DND-41 (cell line): ENCODE results near the gene ASPDH.

Experiments
- ATAC-seq: fragments of 200-7000 bp; cut with Tn5 transposase; 3 replicates; pipeline ENCODE4 v1.9.1; 2021; ENCODE audit warnings: low read depth; ENCODE audit not compliant: insufficient read depth
- DNase-seq: peaks from one replicate; pipeline ENCODE4 v3.0.0-alpha.2; 2020
- H2AFZ ChIP-seq: 2 replicates; pipeline ENCODE4 v1.6.0; 2012; ENCODE audit warnings: low read depth, low read length
- H3K27ac ChIP-seq: 2 replicates; pipeline ENCODE4 v1.5.1; 2012; ENCODE audit warnings: low read length, inconsistent platforms
- H3K27me3 ChIP-seq: fragments of 200-600 bp; sonication (generic); 2 replicates; pipeline ENCODE4 v1.6.0; 2012; ENCODE audit warnings: low read length, mild to moderate bottlenecking, inconsistent platforms; ENCODE audit not compliant: insufficient read depth, poor library complexity
- H3K36me3 ChIP-seq: 2 replicates; pipeline ENCODE4 v1.5.1; 2012; ENCODE audit warnings: low read length, inconsistent platforms; ENCODE audit not compliant: insufficient read depth
- H3K4me1 ChIP-seq: 2 replicates; pipeline ENCODE4 v1.5.1; 2012; ENCODE audit warnings: mild to moderate bottlenecking, low read length; ENCODE audit not compliant: insufficient read depth
- H3K4me2 ChIP-seq: 2 replicates; pipeline ENCODE4 v1.6.0; 2012; ENCODE audit warnings: mild to moderate bottlenecking, moderate library complexity, low read length, inconsistent platforms; ENCODE audit not compliant: insufficient read depth
- H3K4me3 ChIP-seq, 2 experiments: fragments of 200-600 bp in 1 of 2; shearing (Covaris generic) in 1 of 2; 2 replicates each; pipeline ENCODE4 v1.5.1; 2012 to 2016; ENCODE audit warnings: inconsistent platforms in 2 of 2, low read length in 2 of 2, mild to moderate bottlenecking in 2 of 2, low read depth in 1 of 2, moderate library complexity in 1 of 2
- H3K79me2 ChIP-seq: 2 replicates; pipeline ENCODE4 v1.6.0; 2012; ENCODE audit warnings: low read length, inconsistent platforms; ENCODE audit not compliant: insufficient read depth
- H3K9ac ChIP-seq: 2 replicates; pipeline ENCODE4 v1.6.0; 2012; ENCODE audit warnings: low read depth, mild to moderate bottlenecking, inconsistent platforms, low read length, moderate library complexity
- H3K9me3 ChIP-seq: 2 replicates; pipeline ENCODE4 v1.5.1; 2012; ENCODE audit warnings: low read length, moderate library complexity, mild to moderate bottlenecking, inconsistent platforms; ENCODE audit not compliant: insufficient read depth, severe bottlenecking
- H4K20me1 ChIP-seq: 2 replicates; pipeline ENCODE4 v1.6.0; 2012; ENCODE audit warnings: low read length; ENCODE audit not compliant: insufficient read depth
- EZH2 ChIP-seq: IDR thresholded peaks from 3 replicates; pipeline ENCODE4 v1.6.1; 2012; ENCODE audit warnings: borderline replicate concordance, low read depth, mild to moderate bottlenecking, moderate library complexity, low read length, inconsistent platforms; ENCODE audit not compliant: severe bottlenecking
- TF ChIP-seq, protein P1 (sequence below): IDR thresholded peaks from 2 replicates; pipeline ENCODE4 v1.5.1; 2012; ENCODE audit warnings: borderline replicate concordance, low read length, moderate library complexity, mild to moderate bottlenecking; ENCODE audit not compliant: poor library complexity, severe bottlenecking; ENCODE audit errors: extremely low read depth

The ASPDH gene

DNA sequence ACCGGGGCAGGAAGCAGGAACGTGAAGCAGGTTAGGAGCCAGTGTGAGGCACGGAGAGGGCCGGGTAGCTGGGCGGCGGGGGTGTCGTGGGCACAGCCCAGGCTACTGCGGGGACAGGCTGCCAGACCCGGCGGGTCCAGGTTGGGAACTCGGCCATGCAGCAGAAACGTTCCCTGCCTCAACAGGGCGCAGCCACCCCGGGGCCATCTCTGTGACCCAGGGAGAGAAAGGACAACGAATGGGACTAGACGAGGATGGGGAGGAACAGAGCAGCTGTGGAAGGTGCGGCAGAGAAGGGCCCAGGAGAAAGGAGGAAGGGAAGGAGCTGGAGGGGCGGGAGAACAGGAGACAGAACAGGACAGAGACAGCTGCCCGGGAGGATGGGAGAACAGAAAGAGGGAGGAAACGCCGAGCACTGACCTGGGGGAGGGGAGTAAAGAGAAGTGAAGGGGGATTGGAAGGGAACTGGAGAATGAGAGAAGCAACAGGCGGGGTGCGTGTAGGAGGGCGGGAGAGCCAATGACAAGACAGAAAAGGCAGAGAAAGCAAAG, 24.2 kb downstream of the ASPDH start:
- TF ChIP-seq, protein P1, sequence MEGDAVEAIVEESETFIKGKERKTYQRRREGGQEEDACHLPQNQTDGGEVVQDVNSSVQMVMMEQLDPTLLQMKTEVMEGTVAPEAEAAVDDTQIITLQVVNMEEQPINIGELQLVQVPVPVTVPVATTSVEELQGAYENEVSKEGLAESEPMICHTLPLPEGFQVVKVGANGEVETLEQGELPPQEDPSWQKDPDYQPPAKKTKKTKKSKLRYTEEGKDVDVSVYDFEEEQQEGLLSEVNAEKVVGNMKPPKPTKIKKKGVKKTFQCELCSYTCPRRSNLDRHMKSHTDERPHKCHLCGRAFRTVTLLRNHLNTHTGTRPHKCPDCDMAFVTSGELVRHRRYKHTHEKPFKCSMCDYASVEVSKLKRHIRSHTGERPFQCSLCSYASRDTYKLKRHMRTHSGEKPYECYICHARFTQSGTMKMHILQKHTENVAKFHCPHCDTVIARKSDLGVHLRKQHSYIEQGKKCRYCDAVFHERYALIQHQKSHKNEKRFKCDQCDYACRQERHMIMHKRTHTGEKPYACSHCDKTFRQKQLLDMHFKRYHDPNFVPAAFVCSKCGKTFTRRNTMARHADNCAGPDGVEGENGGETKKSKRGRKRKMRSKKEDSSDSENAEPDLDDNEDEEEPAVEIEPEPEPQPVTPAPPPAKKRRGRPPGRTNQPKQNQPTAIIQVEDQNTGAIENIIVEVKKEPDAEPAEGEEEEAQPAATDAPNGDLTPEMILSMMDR: no peak
- TF ChIP-seq EZH2: no peak
- no peak overlapping the region for H3K9ac ChIP-seq
- no peak overlapping the region for H3K4me2 ChIP-seq
- H3K4me1 ChIP-seq: no peaks in the 10 kb centered on the region
- H3K79me2 ChIP-seq: no peaks in the 10 kb centered on the region
- H4K20me1 ChIP-seq: no peaks in the 10 kb centered on the region
- no peaks in the 10 kb centered on the region for H3K36me3 ChIP-seq
- ATAC-seq (no peak), DNase-seq (no peak)
- no peak overlapping the region for H3K4me3 ChIP-seq
- H3K27ac ChIP-seq: no peak overlapping the region
- peaks cover 11% of the 10 kb centered on the region for H3K27me3 ChIP-seq
- no peak overlapping the region for H2AFZ ChIP-seq
- H3K9me3 ChIP-seq: no peaks in the 10 kb centered on the region

DNA sequence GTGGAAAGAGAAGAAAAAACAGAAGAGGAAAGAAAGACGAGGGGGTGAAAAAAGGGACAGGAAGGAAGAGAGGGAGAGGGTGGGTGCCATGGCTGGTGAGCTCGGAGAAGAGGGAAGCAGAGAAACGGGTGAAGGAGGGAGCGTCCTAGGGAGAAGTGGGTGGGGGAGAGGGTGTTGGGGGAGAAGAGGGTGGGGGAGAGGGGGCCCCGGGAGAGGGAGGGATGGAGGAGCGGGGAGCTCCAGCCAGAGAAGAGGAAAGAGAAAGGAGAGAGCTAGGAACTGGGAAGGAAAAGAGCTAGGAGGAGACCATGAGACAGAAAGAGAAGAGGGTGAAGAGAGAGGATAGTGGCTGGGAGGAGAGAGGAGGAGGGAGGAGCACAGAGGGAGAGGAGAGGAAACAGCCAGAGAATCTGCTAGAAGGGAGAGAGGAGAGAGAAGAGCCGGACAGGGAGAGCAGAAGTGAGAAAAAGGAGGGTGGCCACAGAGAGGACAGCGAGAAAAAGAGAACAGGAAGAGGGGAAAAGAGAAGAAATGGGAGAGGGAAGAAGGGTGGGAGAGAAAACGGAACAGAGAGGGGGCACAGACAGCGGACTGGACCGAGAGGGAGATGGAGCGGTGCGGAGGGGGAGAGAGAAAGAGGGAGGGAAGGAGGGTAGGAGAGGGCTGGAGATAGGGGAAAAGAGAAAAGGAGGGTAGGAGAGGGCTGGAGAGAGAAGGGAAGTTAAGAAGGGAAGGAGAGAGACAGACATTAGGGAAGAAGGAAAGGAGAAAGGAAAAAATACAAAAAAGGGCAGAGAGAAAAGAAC, 25.1 kb downstream of the ASPDH start:
- no peak overlapping the region for H3K4me3 ChIP-seq
- TF ChIP-seq, protein P1: no peak
- H4K20me1 ChIP-seq: no peaks in the 10 kb centered on the region
- H3K9ac ChIP-seq: no peak overlapping the region
- no peaks in the 10 kb centered on the region for H3K36me3 ChIP-seq
- no peak overlapping the region for H2AFZ ChIP-seq
- no peak overlapping the region for H3K27ac ChIP-seq
- no peaks in the 10 kb centered on the region for H3K79me2 ChIP-seq
- no peak for DNase-seq
- no peak overlapping the region for H3K4me2 ChIP-seq
- H3K4me1 ChIP-seq: no peaks in the 10 kb centered on the region
- H3K9me3 ChIP-seq: no peaks in the 10 kb centered on the region
- no peak for ATAC-seq
- peaks cover 11% of the 10 kb centered on the region for H3K27me3 ChIP-seq

DNA sequence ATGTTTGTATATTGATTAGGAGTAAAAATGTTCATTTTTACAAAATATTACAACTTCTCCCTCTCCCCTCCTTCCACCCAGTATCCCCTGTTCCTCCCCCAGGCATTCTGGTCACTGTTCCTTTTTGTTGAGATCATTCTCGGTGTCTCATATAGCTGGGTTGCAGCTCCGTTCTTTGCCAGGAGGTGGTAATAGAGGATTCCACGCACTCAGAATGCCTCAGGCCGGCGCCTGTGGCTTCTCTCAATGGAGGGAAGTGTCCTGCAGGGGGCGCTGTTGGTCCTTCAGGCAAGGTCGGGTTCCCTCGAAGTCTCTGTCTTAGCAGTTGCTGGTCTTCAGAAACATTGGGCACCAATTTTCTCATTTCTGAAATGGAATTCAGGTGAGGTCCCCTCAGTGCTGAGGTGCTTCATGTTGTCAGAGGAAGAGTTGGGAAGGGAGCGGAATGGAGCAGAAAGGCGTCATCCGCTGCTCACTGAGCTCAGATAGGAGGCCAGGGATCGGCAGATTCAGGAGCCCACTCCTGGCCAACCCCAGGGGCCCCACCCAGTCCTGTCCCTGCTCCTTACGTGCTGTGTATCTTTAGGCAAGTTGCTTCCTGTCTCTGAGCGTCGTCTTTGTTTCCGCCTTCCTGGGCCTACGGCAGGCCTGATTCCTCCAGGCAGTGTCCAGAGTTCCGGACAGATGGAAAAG, 26.7 kb downstream of the ASPDH start:
- TF ChIP-seq, protein P1: peak; percentile 67
- no peak for TF ChIP-seq EZH2
- Histone ChIP-seq H3K27ac (no peak overlapping the region), H3K4me2 (no peak overlapping the region), H2AFZ (no peak overlapping the region), H3K36me3 (no peaks in the 10 kb centered on the region), H3K27me3 (peaks cover 6% of the 10 kb centered on the region), H3K4me3 (no peak overlapping the region), H3K9me3 (no peaks in the 10 kb centered on the region), H3K79me2 (no peaks in the 10 kb centered on the region), H3K9ac (no peak overlapping the region), H4K20me1 (no peaks in the 10 kb centered on the region), H3K4me1 (no peaks in the 10 kb centered on the region)
- no peak; the same call in 2 of the 3 replicates for ATAC-seq
- peak; percentile 55 for DNase-seq
